Sigmoid colon (tissue), 4 donors: ENCODE measurements around the gene KASH5.

ENCODE experiments used
- EP300 ChIP-seq, 4 donors: sonication (generic); formaldehyde crosslinking; IDR thresholded peaks; one replicate each; pipeline ENCODE4 v1.6.1; 2017; ENCODE audit warnings: antibody characterized with exemption in 4 of 4
- POLR2A ChIP-seq, 2 donors: fragments of 450-650 bp; IDR thresholded peaks; one replicate each; pipeline ENCODE4 v1.6.1; 2016; ENCODE audit warnings: antibody characterized with exemption in 2 of 2, mild to moderate bottlenecking in 2 of 2, moderate library complexity in 2 of 2
- POLR2AphosphoS5 ChIP-seq, 4 donors: sonication (generic); formaldehyde crosslinking; IDR thresholded peaks; one replicate each; pipeline ENCODE4 v1.6.1; 2017; ENCODE audit warnings: antibody characterized with exemption in 4 of 4
- TF ChIP-seq, protein P1 (sequence below), 4 experiments: fragments of 450-650 bp in 3 of 4; fragments of 200-600 bp in 1 of 4; IDR thresholded peaks; one replicate each; pipeline ENCODE4 v1.5.1; 2016 to 2019; ENCODE audit warnings: antibody characterized with exemption in 4 of 4, mild to moderate bottlenecking in 3 of 4, moderate library complexity in 2 of 4

DNA sequence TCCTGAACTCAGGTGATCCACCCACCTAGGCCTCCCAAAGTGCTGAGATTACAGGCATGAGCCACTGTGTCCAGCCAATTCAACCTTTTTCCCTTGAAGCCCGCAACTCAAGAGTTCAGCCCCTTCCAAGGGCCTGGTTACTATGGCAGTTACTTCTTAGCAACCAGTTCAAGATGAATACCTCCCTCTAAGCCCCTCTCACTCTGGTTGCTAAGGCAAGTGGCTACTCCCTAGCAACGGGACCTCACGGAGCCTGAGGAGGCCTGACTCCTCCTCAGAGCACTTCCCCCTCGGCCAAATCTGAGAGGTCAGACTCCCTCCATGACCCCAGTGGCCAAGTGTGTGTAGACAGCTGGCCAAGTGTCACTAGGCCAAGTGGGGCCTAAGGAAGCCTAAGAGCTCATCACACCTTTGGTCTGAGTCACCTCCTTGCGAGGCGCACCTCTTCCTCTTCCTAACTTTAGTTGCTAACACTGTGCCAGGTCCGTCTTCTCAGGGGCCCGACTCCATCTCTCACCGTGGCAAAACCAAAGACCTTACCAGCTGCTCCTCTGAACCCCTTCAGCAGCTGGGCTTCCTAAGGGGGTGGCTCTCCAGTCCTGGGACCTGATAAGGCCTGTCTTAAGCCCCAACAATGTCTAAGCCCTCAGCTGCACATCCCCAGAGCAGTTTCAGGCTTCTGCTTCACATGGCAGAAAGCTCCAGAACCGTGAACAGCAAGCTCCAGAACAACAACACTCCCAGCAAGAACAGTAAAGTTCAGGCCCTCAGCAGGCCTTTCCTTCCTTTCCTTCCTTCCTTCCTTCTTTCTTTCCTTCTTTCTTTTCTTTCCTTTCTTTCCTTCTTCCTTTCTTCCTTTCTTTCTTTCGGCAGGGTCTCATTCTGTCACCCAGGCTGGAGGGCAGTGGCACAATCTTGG lies 43.3 kb upstream of the KASH5 start:
- TF ChIP-seq POLR2AphosphoS5 (IDR thresholded peaks at IDR 0.05) (no peak), POLR2A (IDR thresholded peaks at IDR 0.05) (no peak), EP300 (IDR thresholded peaks at IDR 0.05) (no peak)
- TF ChIP-seq, protein P1, sequence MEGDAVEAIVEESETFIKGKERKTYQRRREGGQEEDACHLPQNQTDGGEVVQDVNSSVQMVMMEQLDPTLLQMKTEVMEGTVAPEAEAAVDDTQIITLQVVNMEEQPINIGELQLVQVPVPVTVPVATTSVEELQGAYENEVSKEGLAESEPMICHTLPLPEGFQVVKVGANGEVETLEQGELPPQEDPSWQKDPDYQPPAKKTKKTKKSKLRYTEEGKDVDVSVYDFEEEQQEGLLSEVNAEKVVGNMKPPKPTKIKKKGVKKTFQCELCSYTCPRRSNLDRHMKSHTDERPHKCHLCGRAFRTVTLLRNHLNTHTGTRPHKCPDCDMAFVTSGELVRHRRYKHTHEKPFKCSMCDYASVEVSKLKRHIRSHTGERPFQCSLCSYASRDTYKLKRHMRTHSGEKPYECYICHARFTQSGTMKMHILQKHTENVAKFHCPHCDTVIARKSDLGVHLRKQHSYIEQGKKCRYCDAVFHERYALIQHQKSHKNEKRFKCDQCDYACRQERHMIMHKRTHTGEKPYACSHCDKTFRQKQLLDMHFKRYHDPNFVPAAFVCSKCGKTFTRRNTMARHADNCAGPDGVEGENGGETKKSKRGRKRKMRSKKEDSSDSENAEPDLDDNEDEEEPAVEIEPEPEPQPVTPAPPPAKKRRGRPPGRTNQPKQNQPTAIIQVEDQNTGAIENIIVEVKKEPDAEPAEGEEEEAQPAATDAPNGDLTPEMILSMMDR (IDR thresholded peaks at IDR 0.05) = no peak
